ENCODE measurements around the gene STXBP5. TPM values are rescaled to one million over a fixed set of nuclear protein-coding genes. Genes with fewer than 3 reads are reported as not detected.

The STXBP5 gene
- total RNA-seq, 4 donors from 2014 or later: 20.8 to 34.4 (median 23.1) TPM

GRCh38 chr6:147437615-147438014 lies 233.4 kb downstream of the STXBP5 start:
- no peaks in the 10 kb centered on the region for H3K9me3 ChIP-seq
- H3K27me3 ChIP-seq: no peaks in the 10 kb centered on the region
- no peak overlapping the region for H3K4me3 ChIP-seq
- no peaks in the 10 kb centered on the region for H3K4me1 ChIP-seq
- no peaks in the 10 kb centered on the region for H3K36me3 ChIP-seq
- WGBS, 2 donors (ENCODE audit: low coverage in 1 of 2): 63 to 85% methylated on average over 2 to 3 of the region's 3 CpGs
- no peak for ATAC-seq
- no peak overlapping the region for H3K27ac ChIP-seq
- TF ChIP-seq, protein P1, sequence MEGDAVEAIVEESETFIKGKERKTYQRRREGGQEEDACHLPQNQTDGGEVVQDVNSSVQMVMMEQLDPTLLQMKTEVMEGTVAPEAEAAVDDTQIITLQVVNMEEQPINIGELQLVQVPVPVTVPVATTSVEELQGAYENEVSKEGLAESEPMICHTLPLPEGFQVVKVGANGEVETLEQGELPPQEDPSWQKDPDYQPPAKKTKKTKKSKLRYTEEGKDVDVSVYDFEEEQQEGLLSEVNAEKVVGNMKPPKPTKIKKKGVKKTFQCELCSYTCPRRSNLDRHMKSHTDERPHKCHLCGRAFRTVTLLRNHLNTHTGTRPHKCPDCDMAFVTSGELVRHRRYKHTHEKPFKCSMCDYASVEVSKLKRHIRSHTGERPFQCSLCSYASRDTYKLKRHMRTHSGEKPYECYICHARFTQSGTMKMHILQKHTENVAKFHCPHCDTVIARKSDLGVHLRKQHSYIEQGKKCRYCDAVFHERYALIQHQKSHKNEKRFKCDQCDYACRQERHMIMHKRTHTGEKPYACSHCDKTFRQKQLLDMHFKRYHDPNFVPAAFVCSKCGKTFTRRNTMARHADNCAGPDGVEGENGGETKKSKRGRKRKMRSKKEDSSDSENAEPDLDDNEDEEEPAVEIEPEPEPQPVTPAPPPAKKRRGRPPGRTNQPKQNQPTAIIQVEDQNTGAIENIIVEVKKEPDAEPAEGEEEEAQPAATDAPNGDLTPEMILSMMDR (IDR thresholded peaks at IDR 0.05): no peak
- TF ChIP-seq POLR2AphosphoS5 (IDR thresholded peaks at IDR 0.05) (no peak), EP300 (IDR thresholded peaks at IDR 0.05) (no peak), POLR2A (IDR thresholded peaks at IDR 0.05) (no peak)

DNA sequence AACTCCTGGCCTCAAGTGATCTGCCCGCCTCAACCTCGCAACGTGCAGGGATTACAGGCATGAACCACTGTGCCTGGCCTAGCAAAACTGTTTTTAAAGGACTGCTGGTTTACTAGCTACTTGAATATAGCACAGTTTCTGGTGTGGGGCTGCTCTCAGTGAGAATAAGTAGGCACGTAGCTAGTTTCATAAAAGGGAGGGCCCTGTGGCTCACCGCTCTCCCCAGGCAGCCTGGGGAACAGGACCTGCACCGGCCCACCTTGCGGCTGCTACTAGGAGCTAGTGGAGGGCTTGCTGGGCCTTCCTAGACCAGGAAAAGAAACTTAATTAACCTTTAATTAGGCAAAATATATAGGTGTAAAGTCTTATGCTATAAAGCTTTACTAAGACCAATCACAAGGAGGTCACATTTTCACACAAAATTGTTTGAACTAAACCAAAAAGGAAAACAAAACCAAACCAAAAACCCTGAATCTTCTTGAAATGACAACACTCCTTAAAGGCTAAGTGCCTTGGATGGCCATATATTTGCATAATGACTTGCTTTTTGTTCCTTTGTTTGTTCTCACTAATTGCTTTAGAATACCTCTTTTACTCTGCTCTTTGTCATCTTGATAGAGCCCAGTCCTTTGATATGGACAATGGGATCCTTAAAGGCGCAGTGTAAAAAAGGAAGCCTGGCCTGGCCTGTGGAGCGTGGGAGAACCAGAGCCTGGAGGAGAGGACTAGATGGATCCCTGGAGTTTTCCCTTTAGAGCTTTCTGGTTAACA lies 234.7 kb downstream of the STXBP5 start:
- Histone ChIP-seq H3K4me3 (no peak overlapping the region), H3K27me3 (no peaks in the 10 kb centered on the region), H3K27ac (no peak overlapping the region), H3K9me3 (no peaks in the 10 kb centered on the region), H3K36me3 (no peaks in the 10 kb centered on the region), H3K4me1 (no peaks in the 10 kb centered on the region)
- 88% methylated on average over 4 to 6 of the region's 9 CpGs for WGBS, 2 donors (ENCODE audit: low coverage in 1 of 2)
- TF ChIP-seq POLR2AphosphoS5 (IDR thresholded peaks at IDR 0.05) (no peak), EP300 (IDR thresholded peaks at IDR 0.05) (no peak), POLR2A (IDR thresholded peaks at IDR 0.05) (no peak)
- TF ChIP-seq, protein P1 (IDR thresholded peaks at IDR 0.05): no peak
- ATAC-seq: no peak

Small RNAs within 50 kb of the gene (small RNA-seq; reads per million reads assigned to genes)
- 0 reads per million in 4 donors for gene AL355365.1
